Heart right ventricle (tissue), 16 donors: ENCODE data around the gene RPLP2. TPM values are rescaled to one million over a fixed set of nuclear protein-coding genes. Genes with fewer than 3 reads are reported as not detected.
A peak's percentile ranks its signal among the peaks of the same experiment; 100 is the strongest.

Source experiments
- ATAC-seq, 8 donors: fragments of 200-7000 bp; cut with Tn5 transposase; one replicate each; pipeline ENCODE4 v1.9.1; 2020; ENCODE audit warnings: mild to moderate bottlenecking in 8 of 8, moderate library complexity in 8 of 8, moderate number of reproducible peaks in 1 of 8
- DNase-seq, 2 donors: peaks; one replicate each; pipeline ENCODE4 v3.0.0-alpha.2; 2020
- H3K27ac ChIP-seq, 10 donors: fragments of 200-600 bp; sonication (generic) in 2 of 10; one replicate each; pipeline versions ENCODE4 v1.5.0 to v1.8.0; 2020 to 2022; ENCODE audit warnings: mild to moderate bottlenecking in 3 of 10
- H3K27me3 ChIP-seq, 7 donors: fragments of 200-600 bp; one replicate each; pipeline ENCODE4 v1.8.0; 2021 to 2022; ENCODE audit warnings: mild to moderate bottlenecking in 2 of 7
- H3K36me3 ChIP-seq, 9 donors: fragments of 200-600 bp; sonication (generic) in 1 of 9; one replicate each; pipeline versions ENCODE4 v1.5.0 to v1.8.0; 2020 to 2022; ENCODE audit warnings: mild to moderate bottlenecking in 2 of 9
- H3K4me1 ChIP-seq, 9 donors: fragments of 200-600 bp; sonication (generic) in 1 of 9; one replicate each; pipeline versions ENCODE4 v1.5.0 to v1.8.0; 2020 to 2022; ENCODE audit warnings: mild to moderate bottlenecking in 4 of 9
- H3K4me3 ChIP-seq, 10 donors: fragments of 200-600 bp; sonication (generic) in 2 of 10; one replicate each; pipeline versions ENCODE4 v1.5.0 to v1.8.0; 2020 to 2022; ENCODE audit warnings: mild to moderate bottlenecking in 7 of 10, moderate library complexity in 2 of 10
- H3K9me3 ChIP-seq, 11 donors: fragments of 200-600 bp in 10 of 11; sonication (generic) in 2 of 11; one replicate each; pipeline versions ENCODE4 v1.5.0 to v1.8.0; 2013 to 2022; ENCODE audit warnings: mild to moderate bottlenecking in 2 of 11, control low read depth in 1 of 11, moderate library complexity in 1 of 11
- WGBS, 2 donors: extraction: QIAGEN DNeasy Blood & Tissue Kit; methylation state at CpG; one replicate each; pipeline ENCODE4 v1.1.7; 2013; ENCODE audit warnings: inconsistent platforms in 1 of 2; 5-methylcytosine and 5-hydroxymethylcytosine counted together
- intact Hi-C, 10 donors: fragments of 100-400 bp; cut with DNase I; formaldehyde crosslinking; loops; one replicate each; pipeline versions ENCODE4 v1.11.1 to v1.14.2; 2022
- polyA plus RNA-seq, 2 donors: library from polyadenylated mRNA; stranded (reverse); fragments of 200-250 nt; gene quantifications; one replicate each; pipeline ENCODE4 v1.2.3, GENCODE V29; 2013
- total RNA-seq, 10 donors: library from RNA; stranded (reverse); fragmentation: NEBNext Ultra II Directional in 3 of 10; extraction: Animal tissue kit (Norgen Biotek cat#: 25700) in 3 of 10; gene quantifications; one replicate each; pipeline versions ENCODE4 v1.2.1 to v1.2.4, GENCODE V29; 2021 to 2023
- TF ChIP-seq, protein P1 (sequence below), 9 donors: fragments of 200-600 bp; sonication (generic) in 2 of 9; IDR thresholded peaks; one replicate each; pipeline versions ENCODE4 v1.5.0 to v1.8.0; 2021 to 2022; ENCODE audit warnings: antibody characterized with exemption in 9 of 9, mild to moderate bottlenecking in 5 of 9, moderate library complexity in 1 of 9
- donor health status: Arrhythmogenic right ventricular cardiomyopathy.
- donor health status: ischemic (EF 13 %, LVEDD 7.1; RV severe dilation, severe dysfunction).
- donor health status: healthy with polysubstance abuse.
- donor health status: DM: no; HTN: yes; CAD: no.
- donor health status: DM: no; HTN: no; CAD: no.
- donor health status: ischemic (EF 25% LVEDD 6.9; RV normal size, moderate dysfunction).
- donor health status: ischemic (EF 25% LVEDD 5.7; RV mildly dilated, moderate dysfunction).
- donor health status: healthy.
- donor health status: DM: yes; HTN: yes; CAD: no.
- donor health status: Ischemic cardiomyopathy.
- donor health status: ischemic (EF 35%, LVEDD 5.7; RV mildly dilated, moderate dysfunction).
- donor health status: nonischemic (EF 11% LVEDD 7.7; RV severe dilation, severe dysfunction).
- donor health status: DM: yes; HTN: yes; CAD: no.
- donor health status: PGD.
- donor health status: ischemic (EF 29% LVEDD 5.4; RV normal size, mild dysfunction).
- donor health status: nonischemic (EF 23%, LVEDD 6.1; RV moderate dilation, normal function).

RPLP2 gene
- total and polyA plus RNA-seq, 12 donors = 765 to 1,699 (median 918) TPM

DNA sequence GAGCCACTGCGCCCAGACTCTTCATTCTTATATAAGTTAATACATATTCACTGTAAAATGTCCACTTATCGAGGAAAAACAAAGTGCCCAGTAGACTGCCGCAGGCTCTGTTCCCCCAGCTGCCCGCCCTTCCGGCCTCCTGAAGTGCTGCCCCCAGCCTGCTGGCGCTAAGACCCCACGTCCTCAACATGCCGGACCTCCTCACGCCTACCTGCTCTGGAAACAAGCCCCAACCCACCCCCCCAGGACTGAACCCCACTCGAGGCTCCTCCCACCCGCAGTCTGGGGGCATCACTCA is 33.6 kb upstream of the RPLP2 start:
- Histone ChIP-seq H3K4me1 (peaks cover 8 to 53% (median 29%) of the 10 kb centered on the region in 9 donors), H3K9me3 (no peaks in the 10 kb centered on the region), H3K27ac (peak overlapping the region in 6 of 10 donors; percentile 85 to 91 (median 88)), H3K36me3 (peaks cover 0 to 39% (median 0%) of the 10 kb centered on the region in 9 donors), H3K27me3 (no peaks in the 10 kb centered on the region), H3K4me3 (peak overlapping the region; percentile 63 to 97 (median 87))
- DNase-seq (no peak), ATAC-seq (no peak)
- intact Hi-C loops = loop anchor here in 1 of 10 donors (2.0 kb wide), 1 partner anchor 21 kb away; no protein-coding TSS in a partner anchor
- WGBS, 2 donors = 33 to 36% methylated on average over 11 of the region's 11 CpGs
- TF ChIP-seq, protein P1, sequence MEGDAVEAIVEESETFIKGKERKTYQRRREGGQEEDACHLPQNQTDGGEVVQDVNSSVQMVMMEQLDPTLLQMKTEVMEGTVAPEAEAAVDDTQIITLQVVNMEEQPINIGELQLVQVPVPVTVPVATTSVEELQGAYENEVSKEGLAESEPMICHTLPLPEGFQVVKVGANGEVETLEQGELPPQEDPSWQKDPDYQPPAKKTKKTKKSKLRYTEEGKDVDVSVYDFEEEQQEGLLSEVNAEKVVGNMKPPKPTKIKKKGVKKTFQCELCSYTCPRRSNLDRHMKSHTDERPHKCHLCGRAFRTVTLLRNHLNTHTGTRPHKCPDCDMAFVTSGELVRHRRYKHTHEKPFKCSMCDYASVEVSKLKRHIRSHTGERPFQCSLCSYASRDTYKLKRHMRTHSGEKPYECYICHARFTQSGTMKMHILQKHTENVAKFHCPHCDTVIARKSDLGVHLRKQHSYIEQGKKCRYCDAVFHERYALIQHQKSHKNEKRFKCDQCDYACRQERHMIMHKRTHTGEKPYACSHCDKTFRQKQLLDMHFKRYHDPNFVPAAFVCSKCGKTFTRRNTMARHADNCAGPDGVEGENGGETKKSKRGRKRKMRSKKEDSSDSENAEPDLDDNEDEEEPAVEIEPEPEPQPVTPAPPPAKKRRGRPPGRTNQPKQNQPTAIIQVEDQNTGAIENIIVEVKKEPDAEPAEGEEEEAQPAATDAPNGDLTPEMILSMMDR (IDR thresholded peaks at IDR 0.05) = no peak

DNA sequence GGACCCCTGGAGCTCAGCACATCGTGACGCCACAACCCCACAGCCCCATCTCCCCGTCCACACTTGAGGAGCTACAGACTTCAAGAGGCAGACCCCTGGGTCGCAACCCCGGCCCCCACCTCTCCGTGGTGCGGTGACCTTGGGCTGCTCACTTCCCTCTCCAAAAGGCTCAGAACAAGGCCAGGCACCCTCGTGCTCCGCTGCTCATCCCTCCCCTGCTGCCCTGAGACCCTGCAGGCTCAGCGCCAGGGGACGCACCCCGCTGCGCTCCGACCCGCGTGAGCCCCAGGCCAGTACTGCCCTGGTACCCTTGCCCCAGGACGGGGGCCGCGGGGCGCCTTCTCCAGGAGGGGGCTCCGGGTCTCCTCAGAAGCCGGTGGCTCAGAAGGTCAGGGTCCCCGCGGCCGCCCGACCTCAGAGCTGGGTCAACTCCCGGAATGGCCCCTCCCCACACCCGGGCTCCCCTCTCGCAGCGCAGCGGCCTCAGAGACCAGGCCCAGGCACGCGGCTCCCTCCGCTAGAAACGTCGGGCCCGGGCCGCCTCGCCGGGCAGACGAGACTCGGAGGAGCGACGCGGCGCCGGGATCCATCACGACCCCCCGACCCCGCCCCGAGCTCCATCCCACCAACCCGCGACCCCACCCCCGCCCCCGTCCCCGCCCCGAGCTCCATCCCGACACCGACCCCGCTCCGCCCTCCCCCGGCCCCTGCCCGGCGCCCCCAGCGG is 33.0 kb upstream of the RPLP2 start:
- 2 to 3% methylated on average over 49 to 63 of the region's 65 CpGs for WGBS, 2 donors
- intact Hi-C loops = loop anchor here in 1 of 10 donors (2.0 kb wide), 1 partner anchor 20 kb away; no protein-coding TSS in a partner anchor
- peaks cover 8 to 53% (median 29%) of the 10 kb centered on the region in 9 donors for H3K4me1 ChIP-seq

DNA sequence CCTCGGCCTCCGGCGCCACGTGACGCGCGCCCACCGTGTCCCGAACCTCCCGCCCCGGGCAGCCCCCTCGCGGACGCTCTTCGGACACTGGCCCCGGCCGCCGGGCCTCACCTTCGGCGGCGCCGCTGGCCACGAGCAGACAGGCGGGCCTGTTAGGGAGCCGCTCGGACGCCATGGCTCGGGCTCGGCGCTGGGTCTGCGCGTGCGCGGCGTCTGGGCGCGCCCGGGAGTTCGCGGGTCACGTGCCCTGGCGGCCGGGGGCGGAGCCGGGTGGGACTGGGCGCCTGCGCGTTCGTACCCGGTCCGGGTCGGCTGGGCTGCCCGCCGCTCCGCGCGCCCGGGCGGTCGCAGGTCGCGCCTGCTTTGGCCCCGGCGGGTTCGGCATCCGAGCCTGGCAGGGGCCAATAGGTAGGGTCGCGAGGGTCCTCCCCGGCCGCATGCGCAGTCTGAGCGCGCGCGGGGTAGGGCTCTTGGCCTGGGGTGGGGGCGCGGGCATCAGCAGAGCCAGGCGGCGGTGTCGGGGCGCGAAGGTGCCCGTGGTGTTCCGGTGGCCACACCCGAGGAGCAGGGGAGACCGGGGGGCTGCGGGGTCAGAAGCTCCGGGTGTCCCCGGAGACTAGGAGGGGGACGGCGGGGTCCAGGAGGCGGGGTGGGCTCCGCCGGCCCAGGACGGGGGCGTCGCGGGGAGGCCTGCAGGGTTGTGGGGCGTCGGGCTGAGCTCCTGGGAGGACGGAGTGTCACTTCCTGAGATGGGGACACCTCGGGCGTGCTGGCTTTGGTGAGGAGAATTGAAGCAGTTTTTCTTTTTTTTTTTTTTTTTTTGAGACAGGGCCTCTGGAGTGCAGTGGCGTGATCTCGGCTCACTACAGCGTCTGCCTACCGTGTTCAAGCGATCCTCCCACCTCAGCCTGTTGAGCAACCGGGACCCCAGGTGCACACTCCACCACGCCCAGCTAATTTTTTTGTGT is 32.2 kb upstream of the RPLP2 start, which contains the start of gene GATD1:
Gene GATD1, minus strand, starts transcription at position 200 of the 968 bp plus-strand sequence. Its CDS starts 25 bp downstream, at position 175.
- intact Hi-C loops = loop anchor here in 1 of 10 donors (2.0 kb wide), 1 partner anchor 19 kb away; no protein-coding TSS in a partner anchor
- WGBS, 2 donors = 1 to 2% methylated on average over 103 to 110 of the region's 110 CpGs
- DNase-seq (peak; percentile 90 to 96), ATAC-seq (peak; percentile 86 to 98 (median 92))
- Histone ChIP-seq H3K9me3 (no peaks in the 10 kb centered on the region), H3K36me3 (peaks cover 0 to 25% (median 0%) of the 10 kb centered on the region in 9 donors), H3K27me3 (no peaks in the 10 kb centered on the region), H3K4me3 (peak within 1 kb of the TSS; percentile 63 to 97 (median 87)), H3K4me1 (peaks cover 8 to 53% (median 29%) of the 10 kb centered on the region in 9 donors), H3K27ac (peak within 1 kb of the TSS; percentile 61 to 91 (median 86))
- TF ChIP-seq, protein P1 (IDR thresholded peaks at IDR 0.05) = peak in 1 of 9 donors; percentile 7

More for the DNA sequence above, 33.0 kb upstream of the RPLP2 start:
- TF ChIP-seq, protein P1 (IDR thresholded peaks at IDR 0.05) = no peak
- peak in 1 of 2 donors; percentile 14 for DNase-seq
- Histone ChIP-seq H3K27me3 (no peaks in the 10 kb centered on the region), H3K4me3 (peak overlapping the region; percentile 63 to 97 (median 87)), H3K36me3 (peaks cover 0 to 34% (median 0%) of the 10 kb centered on the region in 9 donors), H3K9me3 (no peaks in the 10 kb centered on the region), H3K27ac (peak overlapping the region; percentile 61 to 91 (median 86))
- ATAC-seq = peak in 7 of 8 donors; percentile 4 to 47 (median 22)
